GM11168 (cell line): Measurements from ENCODE around the gene TMEM87B.
"Not testable (repeated sequence)": the region's sequence is repeated elsewhere in the genome, so short reads cannot be mapped to it uniquely, and the experiment has no call there.

ENCODE experiments used
- in situ Hi-C: fragments of 300-500 bp; cut with MboI; formaldehyde crosslinking; loops from one replicate; pipeline ENCODE4 v1.12.0; 2022; ENCODE audit warnings: low sequenced_read_pairs; ENCODE audit not compliant: unreplicated experiment

Gene TMEM87B

DNA sequence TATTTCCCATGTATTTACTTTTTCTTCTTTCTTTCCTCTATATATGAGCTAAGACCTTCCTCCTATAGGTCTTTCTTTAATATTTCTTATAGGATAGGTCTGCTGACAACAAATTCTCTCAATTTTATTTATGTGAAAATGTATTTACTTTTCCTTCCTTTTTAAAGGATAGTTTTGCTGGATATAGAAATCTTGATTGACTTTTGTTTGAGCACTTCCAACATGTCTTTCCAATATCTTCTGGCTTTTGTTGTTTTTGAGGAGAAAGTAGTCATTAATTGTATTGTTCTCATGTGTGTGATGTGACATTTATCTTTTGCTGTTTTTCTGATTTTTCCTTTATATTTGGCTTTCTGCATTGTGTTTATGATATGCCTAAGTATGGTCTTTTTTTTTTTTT, 54.2 kb downstream of the TMEM87B start:
- in situ Hi-C loops, result no loop called here

DNA sequence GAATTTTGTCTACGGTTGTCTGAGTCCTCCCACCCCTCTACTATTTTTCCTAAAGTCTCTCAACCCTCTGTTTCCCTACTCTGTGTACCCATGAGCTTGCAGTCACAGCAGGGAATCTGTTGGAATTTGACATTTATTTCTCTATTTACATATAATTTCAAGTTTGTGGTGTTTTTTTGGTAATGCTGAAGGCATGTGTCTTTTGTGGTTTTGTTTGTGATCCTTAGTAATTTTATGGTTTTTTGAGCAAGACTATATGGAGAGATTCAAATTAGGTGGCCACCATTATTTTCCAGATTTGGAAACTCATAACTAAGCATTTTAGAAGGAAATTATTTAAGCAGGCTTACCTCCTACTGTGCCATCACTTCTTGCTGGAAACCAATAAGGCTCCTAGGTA, 55.9 kb downstream of the TMEM87B start:
- in situ Hi-C loops, result no loop called here

DNA sequence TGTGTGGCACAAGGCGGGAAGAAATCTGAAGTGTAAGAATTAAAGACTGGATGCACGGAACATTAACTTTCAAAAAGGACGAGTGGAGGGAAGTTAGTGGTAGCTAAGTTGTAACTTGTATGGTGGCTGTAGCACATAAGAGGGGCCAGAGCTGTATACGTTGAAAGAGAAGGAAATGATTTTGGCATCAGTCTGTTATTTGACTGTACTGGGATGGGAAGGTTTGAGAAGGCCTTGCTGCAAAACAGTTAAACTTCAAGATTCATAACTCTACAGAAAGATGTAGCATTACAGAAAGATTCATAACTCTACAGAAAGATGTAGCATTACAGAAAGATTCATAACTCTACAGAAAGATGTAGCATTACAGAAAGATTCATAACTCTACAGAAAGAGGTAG, 58.3 kb downstream of the TMEM87B start:
- in situ Hi-C loops, result not testable (repeated sequence)

DNA sequence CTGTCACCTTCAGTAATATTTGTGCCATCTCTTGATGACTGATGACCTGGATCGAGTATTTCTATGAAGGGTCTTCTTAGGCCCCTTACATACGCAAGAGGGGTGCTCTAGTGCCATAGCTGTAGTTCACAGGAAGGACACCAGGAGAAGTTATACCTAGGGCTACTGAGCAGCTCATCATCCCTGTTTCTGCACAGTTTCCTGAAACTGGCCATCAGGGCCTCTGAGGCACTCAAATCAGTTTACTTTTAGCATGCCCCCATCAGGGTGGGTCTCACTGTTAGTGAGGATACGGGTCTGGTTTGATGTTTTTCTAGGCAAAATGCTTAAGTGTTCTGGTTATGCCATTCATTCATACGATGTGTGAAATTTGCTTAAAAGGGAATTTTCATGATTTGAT, 63.1 kb downstream of the TMEM87B start:
- in situ Hi-C loops, result no loop called here

DNA sequence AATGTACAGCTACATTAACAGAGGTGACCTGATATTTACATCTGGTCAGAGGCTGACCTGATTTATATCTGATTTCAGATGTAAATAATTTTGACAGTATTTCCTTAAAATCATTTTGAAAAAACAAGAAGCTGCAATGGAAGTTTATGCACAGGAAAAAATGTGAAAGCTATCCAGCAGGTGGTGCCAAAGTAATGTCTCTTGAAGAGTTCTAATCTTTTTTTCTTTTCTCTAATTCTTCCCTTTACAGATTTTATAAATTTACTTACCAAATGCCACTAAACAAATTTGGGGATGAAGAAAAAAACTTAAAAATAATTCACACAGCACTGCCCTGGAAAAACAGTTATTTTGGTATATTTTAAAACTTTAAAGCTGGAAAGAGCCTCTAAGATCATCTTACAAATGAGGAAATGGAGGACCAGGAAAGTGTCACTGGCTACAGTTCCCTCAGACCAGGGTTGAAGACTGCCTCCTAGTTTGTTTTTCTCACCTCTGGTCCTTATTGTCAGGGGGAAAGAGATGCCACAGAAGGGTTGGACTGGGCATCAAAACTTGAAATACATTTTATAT, 66.7 kb downstream of the TMEM87B start:
- in situ Hi-C loops, result no loop called here

DNA sequence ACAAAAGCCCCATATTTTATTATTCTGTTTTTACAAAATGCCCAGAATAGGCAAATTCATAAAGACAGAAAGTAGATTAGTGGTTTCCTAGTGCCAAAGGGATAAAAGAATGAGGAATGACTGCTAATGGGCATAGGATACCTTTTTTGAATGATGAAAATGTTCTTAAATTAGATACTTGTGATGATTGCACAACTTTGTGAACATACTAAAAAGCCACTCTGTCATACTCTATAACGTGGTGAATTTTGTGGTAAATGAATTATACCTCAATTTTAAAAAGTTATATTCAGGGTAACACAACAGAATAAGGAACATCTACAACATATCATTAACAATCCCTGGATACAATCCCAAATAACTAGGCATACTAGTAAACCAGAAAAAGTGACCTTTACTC, 74.0 kb downstream of the TMEM87B start:
- in situ Hi-C loops, result no loop called here

DNA sequence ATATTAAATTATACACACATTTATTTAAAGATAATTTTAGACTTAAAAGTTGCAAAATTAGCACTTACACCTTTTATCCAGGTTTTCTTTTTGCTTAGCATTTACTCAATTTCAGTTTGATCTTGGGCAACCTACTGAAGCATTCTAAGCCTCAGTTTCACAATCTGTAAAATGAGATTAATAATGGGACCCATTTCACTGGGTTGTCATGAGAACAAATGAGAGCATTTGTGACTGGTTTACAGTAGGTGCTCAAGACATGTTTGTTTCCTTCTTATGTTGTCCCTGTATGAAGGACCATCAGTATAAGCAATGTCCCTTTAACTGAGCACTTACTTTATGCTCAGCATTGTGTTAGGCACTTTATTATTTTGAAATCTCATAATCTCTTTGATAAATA, 78.3 kb downstream of the TMEM87B start:
- in situ Hi-C loops, result no loop called here

DNA sequence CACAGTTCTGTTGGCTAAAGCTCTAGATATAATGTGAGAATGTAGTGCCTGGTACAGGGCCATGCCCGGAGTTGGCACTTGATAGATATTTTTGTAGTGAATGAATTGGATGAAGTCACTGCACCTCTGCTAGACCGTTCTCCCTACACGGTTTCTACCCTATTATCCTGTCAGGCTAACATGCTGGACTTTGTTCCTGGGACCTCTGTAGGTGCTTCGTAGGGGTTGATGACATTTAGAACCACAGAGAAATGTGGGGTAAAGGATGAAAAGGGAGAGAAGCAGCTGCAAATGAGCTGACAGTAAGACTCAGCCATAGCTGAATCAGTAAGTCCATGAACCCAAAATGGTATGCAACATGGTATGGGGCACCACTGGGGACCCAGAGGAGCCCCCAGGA, 79.1 kb downstream of the TMEM87B start:
- in situ Hi-C loops, result no loop called here

DNA sequence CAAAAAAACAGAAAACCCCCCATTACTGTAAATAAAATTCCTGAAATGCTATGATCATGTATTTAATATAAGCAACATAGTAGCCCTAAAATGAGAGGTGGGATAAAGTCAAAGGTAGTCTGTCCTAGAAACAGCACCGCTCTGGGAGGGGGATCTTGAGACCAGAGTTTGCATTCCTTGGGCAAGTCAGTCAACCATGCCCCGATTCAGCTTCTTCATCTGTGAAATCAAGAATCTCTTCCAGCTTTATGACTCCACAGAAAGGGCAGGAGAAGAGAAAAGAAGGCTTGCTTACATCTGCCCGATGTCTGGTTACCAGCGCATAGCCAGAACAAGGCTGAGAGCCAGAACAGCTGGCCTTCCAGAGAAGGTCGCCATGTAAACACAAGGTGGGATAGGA, 81.0 kb downstream of the TMEM87B start:
- in situ Hi-C loops, result no loop called here

DNA sequence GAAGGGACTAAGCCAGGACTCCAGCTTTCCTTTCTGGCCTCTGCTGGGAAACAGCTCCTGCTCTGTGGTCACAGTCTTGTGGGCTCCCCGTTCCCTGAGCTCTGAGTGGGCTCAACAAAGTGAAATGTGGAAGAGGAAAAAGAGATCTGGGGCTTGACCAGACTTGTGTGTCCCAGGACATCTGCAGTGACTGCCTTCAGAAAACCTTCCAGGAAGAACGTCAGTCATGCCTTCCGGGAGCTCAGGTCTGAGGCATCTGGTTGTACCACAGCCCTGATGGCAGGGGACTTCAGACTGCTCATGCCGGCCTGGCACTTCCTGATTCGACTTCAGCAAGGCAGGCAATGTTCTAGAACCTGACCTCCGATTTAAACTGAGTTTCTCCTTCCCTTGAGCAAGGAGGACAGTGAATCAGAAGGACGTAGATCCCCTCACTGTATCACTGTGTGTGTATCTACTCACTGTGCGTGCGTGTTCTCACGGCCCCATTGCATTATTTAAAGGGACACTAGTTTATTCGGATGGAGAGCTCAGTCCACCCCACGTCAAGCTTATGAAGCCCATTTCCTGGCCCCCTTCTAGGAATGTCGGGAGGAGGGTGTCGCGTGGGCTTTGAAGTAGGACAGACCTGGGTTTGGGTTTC, 82.6 kb downstream of the TMEM87B start:
- in situ Hi-C loops, result no loop called here

DNA sequence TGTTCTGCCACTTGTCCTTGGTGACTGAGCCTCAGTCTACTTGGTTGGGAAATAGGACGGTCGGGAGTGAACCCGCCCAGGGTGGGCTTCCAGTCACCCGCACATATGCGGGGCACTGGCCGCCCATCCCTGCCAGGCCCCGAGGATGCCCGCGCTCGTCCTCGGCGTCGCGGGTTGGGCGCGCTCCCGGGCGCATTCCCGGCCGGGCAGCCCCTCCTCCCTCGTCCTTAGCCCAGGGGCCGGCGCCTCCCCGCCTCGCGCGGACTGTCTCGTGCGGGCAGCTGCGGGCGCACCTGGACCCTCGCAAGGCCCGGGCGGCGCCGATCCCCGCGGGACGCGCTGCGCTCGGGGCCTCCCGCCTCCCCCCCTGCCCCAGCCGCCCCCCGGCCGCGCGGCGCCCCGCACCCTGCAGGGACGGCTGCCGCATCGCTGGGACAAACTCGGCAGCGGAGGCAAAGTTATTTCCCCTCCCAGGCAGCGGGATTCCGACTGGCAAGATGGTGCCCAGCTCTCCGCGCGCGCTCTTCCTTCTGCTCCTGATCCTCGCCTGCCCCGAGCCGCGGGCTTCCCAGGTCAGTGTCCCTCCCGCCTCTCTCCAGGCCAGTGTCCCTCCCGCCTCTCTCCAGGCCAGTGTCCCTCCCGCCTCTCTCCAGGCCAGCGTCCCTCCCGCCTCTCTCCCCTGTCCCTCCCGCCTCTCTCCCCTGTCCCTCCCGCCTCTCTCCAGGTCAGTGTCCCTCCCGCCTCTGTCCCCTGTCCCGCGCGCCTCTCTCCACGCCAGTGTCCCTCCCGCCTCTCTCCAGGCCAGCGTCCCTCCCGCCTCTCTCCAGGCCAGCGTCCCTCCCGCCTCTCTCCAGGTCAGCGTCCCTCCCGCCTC, 83.3 kb downstream of the TMEM87B start, which contains the start of gene FBLN7:
Gene FBLN7 (plus strand): TSS at position 227 of the 874 bp plus-strand sequence. CDS start 271 bp downstream, at position 498.
- in situ Hi-C loops, result no loop called here

DNA sequence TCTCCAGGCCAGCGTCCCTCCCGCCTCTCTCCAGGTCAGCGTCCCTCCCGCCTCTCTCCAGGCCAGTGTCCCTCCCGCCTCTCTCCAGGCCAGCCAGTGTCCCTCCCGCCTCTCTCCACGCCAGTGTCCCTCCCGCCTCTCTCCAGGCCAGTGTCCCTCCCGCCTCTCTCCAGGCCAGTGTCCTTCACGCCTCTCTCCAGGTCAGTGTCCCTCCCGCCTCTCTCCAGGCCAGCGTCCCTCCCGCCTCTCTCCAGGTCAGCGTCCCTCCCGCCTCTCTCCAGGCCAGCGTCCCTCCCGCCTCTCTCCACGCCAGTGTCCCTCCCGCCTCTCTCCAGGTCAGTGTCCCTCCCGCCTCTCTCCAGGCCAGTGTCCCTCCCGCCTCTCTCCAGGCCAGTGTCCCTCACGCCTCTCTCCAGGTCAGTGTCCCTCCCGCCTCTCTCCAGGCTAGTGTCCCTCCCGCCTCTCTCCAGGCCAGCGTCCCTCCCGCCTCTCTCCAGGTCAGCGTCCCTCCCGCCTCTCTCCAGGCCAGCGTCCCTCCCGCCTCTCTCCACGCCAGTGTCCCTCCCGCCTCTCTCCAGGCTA, 84.1 kb downstream of the TMEM87B start:
- in situ Hi-C loops, result not testable (repeated sequence)

DNA sequence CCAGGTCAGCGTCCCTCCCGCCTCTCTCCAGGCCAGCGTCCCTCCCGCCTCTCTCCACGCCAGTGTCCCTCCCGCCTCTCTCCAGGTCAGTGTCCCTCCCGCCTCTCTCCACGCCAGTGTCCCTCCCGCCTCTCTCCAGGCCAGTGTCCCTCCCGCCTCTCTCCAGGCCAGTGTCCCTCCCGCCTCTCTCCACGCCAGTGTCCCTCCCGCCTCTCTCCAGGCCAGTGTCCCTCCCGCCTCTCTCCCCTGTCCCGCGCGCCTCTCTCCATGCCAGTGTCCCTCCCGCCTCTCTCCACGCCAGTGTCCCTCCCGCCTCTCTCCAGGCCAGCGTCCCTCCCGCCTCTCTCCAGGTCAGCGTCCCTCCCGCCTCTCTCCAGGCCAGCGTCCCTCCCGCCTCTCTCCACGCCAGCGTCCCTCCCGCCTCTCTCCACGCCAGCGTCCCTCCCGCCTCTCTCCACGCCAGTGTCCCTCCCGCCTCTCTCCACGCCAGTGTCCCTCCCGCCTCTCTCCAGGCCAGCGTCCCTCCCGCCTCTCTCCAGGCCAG, 84.7 kb downstream of the TMEM87B start:
- in situ Hi-C loops, result not testable (repeated sequence)

DNA sequence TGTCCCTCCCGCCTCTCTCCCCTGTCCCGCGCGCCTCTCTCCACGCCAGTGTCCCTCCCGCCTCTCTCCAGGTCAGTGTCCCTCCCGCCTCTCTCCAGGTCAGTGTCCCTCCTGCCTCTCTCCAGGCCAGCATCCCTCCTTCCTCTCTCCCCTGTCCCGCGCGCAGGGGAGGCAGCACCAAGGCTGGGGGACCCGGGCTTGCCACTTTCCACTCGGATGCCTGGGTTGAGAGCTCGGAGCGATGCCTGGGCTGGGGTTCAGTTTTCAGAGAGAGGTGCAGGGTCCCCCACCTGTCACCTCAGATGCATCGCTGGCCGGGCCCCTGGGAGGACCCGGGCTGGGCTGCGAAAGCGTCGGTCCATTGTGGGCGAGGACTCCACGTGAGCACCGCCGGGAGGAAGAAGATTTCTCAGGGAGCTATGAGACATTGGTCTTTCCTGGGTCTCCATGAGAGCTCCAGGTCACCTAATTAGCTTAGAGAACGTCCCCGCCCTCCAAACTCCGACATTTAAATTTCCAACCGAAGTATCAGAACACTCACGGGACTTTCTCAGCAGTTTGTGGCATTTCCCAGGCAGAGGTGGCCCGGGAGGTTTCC, 85.2 kb downstream of the TMEM87B start:
- in situ Hi-C loops, result no loop called here

DNA sequence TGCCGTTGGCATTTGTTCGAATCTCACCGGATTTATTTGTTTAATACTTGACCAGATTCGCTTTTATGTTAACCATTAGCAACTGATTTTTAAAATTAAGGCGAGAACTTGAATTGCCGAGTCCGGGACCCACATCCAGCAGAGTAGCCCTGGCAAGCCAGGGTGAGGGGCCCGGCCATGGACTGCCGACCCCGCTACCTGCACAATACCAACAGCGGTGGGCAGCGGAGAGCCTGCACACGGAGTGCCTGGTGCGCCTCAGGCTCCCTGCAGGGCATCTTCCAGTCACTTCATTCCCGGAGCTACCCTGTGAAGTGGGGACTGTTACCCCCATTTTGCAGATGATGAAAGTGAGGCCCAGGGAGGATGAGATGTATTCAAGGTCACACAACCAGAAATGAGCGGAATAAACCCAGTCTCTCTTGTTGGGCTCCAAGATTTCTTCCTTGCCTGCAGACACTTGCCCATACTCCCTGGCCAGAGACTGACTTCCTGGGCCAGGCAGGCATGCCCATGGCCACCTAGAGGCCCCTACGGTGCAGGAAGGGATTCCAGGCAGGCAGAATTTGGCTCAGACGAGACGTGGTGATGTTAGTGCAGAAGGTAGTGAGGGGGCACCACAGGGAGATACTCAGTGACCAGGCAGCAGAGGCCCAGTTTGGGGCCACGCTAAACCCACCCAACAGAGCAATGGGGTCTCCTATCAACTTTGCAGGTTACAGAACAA, 86.0 kb downstream of the TMEM87B start:
- in situ Hi-C loops, result no loop called here

DNA sequence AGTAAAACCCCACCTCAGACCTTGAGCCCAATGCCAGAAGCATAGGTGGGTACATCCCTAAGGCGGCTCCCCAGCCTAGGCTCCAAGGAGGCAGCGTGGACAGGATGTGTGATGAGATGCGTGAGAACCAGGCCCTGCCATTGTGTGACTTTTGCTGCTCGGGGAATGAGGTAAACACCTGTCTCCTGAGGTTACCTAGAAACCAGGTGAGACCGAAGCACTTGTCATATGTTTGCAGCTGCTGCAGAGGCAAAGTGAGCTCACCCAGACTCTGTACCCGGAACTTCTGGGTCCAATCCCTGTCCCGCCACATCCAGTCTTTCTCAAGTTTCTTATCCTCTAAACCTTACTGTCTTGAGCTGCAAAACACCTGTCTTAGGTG, 86.5 kb downstream of the TMEM87B start:
- in situ Hi-C loops, result no loop called here

DNA sequence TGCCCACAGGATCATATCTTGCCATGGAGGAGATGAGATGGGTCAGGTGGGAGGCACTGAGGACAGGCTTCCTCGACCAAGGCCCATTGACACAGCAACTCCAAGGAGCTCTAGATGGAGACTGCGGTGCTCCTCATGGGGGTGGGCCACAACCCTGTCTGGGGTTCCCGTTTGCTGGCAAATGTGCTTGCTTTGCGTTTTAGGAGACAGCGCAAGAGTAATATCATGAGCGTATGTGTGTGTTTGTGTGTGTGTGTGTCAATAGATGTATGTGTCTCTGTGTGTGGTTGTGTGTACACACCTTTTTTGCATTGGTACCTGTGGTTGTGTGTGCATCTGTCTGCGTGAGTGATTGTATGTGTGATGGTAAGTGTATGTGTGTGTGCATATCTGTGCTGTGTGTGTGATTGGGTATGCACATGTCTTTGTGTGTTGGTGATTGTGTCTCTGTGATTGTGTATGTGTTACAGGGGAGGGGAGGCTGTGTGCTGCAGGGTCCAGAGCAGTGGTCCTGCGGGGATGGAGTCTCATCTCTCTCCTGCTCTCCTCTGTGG, 87.5 kb downstream of the TMEM87B start:
- in situ Hi-C loops, result no loop called here

DNA sequence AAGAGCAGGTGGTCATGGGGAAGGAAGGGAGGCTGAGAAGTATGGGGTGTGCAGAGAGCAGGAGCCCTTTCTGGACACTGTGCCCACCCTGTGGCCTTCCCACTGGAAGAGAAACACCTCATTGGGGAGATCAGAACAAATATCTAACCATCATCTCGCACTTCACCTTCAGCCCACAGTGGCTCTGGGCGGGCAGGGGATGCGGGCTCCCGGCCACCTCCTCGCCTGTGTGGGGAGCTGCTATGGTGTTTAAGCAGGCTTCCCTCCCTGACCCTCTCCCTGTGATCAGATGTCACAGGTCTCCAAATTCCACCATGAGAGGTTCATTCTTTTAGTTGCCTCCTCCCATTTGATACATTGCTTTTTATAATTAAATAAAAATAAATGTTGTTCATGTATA, 88.1 kb downstream of the TMEM87B start:
- in situ Hi-C loops, result no loop called here

DNA sequence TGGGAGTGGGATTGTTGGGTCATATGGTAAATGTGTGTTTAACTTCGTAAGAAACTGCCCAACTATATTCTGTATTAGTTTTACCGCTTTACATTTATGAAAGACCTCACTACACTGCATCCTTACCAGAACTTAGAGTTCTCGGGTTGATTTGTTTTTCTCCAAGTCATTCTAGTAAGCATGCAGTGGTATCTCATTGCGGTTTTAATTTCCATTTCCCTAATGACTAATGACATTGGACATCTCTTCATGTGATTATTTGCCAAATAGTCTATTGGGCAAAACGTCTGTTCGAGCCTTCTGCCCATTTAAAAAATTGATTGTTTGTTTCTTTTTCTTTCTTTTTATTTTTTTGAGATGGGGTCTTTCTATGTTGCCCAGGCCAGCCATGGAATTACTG, 89.9 kb downstream of the TMEM87B start:
- in situ Hi-C loops, result no loop called here
